GM21786 (cell line): ENCODE measurements around the gene OR56A4.
"Not testable (repeated sequence)": the region's sequence is repeated elsewhere in the genome, so short reads cannot be mapped to it uniquely, and the experiment has no call there.

Source experiments
- ATAC-seq: cut with Tn5 transposase; IDR thresholded peaks from one replicate; pipeline ENCODE4 v1.9.1; 2021; ENCODE audit not compliant: unreplicated experiment

OR56A4 gene

DNA sequence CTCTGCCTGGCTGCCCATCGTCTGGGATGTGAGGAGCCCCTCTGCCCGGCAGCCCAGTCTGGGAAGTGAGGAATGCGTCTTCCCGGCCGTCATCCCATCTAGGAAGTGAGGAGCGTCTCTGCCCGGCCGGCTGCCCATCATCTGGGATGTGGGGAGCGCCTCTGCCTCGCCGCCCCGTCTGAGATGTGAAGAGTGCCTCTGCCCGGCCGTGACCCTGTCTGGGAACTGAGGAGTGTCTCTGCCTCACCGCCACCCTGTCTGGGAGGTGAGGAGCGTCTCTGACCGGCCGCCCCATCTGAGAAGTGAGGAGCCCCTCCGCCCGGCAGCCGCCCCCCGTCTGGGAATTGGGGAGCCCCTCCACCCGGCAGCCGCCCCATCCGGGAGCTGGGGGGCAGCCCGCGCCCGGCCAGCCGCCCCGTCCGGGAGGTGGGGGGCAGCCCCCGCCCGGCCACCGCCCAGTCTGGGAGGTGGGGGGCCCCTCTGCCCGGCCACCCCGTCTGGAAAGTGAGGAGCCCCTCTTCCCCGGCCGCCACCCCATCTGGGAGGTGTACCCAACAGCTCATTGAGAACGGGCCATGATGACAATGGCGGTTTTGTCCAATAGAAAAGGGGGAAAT lies 45.9 kb downstream of the OR56A4 start:
- ATAC-seq = not testable (repeated sequence)

DNA sequence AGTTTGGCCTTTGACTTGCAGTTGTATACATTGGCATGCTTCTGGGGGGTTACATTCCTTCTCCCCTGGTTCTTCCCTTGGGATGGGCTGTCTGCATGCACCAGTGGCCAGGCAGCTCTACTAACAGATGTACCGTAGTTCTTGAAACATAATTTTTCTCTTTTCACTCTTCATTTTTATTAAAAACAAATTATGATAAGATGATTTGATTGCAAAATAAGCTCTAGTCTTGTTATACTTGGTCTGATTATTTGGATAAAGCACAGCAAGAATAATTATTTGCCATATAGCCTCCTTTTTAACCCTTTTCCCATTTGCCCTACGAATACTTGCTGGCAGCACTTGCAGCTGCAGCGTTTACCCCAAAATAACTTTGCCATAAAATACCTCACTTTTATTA lies 51.2 kb downstream of the OR56A4 start:
- no peak for ATAC-seq
